GM23338 (cell line): ENCODE results near the gene WFS1. TPM values are rescaled to one million over a fixed set of nuclear protein-coding genes. Genes with fewer than 3 reads are reported as not detected.

Source experiments
- ATAC-seq: fragments of 200-7000 bp; cut with Tn5 transposase; 3 replicates; pipeline ENCODE4 v1.9.1; 2020
- DNase-seq: peaks from one replicate; pipeline ENCODE4 v3.0.0-alpha.2; 2015; ENCODE audit warnings: low spot score
- H2AFZ ChIP-seq: fragments of 200-600 bp; sonication (generic); 2 replicates; pipeline ENCODE4 v1.8.0; 2016; ENCODE audit warnings: antibody characterized with exemption, mild to moderate bottlenecking, moderate library complexity
- H3F3A ChIP-seq: fragments of 200-600 bp; sonication (generic); replicated peaks from 2 replicates; pipeline ENCODE4 v1.8.0; 2017; ENCODE audit warnings: antibody characterized with exemption, mixed run types, low read depth
- H3K27ac ChIP-seq: fragments of 200-600 bp; sonication (generic); 2 replicates; pipeline ENCODE4 v1.6.1; 2016; ENCODE audit warnings: low read depth
- H3K27me3 ChIP-seq: fragments of 200-600 bp; sonication (generic); 2 replicates; pipeline ENCODE4 v1.8.0; 2016; ENCODE audit warnings: mild to moderate bottlenecking, mixed run types, moderate library complexity; ENCODE audit not compliant: insufficient read depth
- H3K36me3 ChIP-seq: fragments of 200-600 bp; sonication (generic); 2 replicates; pipeline ENCODE4 v1.8.0; 2016; ENCODE audit warnings: mild to moderate bottlenecking; ENCODE audit not compliant: insufficient read depth
- H3K4me1 ChIP-seq: fragments of 200-600 bp; sonication (generic); 2 replicates; pipeline ENCODE4 v1.8.0; 2016; ENCODE audit warnings: mild to moderate bottlenecking, moderate library complexity; ENCODE audit not compliant: insufficient read depth
- H3K4me2 ChIP-seq: fragments of 200-600 bp; sonication (generic); 2 replicates; pipeline ENCODE4 v1.7.1; 2017; ENCODE audit warnings: mixed run types
- H3K4me3 ChIP-seq: fragments of 200-600 bp; sonication (generic); 2 replicates; pipeline ENCODE4 v1.6.1; 2016; ENCODE audit warnings: mixed run types
- H3K79me2 ChIP-seq: fragments of 200-600 bp; sonication (generic); replicated peaks from 2 replicates; pipeline ENCODE4 v1.8.0; 2017; ENCODE audit warnings: mild to moderate bottlenecking; ENCODE audit not compliant: insufficient read depth
- H3K9me2 ChIP-seq: fragments of 200-600 bp; sonication (generic); 2 replicates; pipeline ENCODE4 v1.8.0; 2017; ENCODE audit not compliant: insufficient read depth
- H4K20me1 ChIP-seq: fragments of 200-600 bp; sonication (generic); replicated peaks from 2 replicates; pipeline ENCODE4 v1.8.0; 2017; ENCODE audit warnings: mild to moderate bottlenecking; ENCODE audit not compliant: insufficient read depth
- H3K27ac Mint-ChIP-seq: 2 replicates; pipeline ENCODE4 v1.8.0; 2020; ENCODE audit warnings: inconsistent platforms, mild to moderate bottlenecking, moderate library complexity, mixed read lengths
- H3K27me3 Mint-ChIP-seq: 3 replicates; pipeline ENCODE4 v1.8.0; 2022; ENCODE audit warnings: low read depth, mild to moderate bottlenecking, moderate library complexity, mixed read lengths, inconsistent platforms; ENCODE audit not compliant: insufficient read depth, poor library complexity
- H3K36me3 Mint-ChIP-seq: 3 replicates; pipeline ENCODE4 v1.8.0; 2021; ENCODE audit warnings: low read depth, mild to moderate bottlenecking, inconsistent platforms, moderate library complexity, mixed read lengths
- H3K4me1 Mint-ChIP-seq: 3 replicates; pipeline ENCODE4 v1.8.0; 2020; ENCODE audit warnings: mild to moderate bottlenecking, inconsistent platforms, mixed read lengths
- H3K4me3 Mint-ChIP-seq: 3 replicates; pipeline ENCODE4 v1.8.0; 2021; ENCODE audit warnings: moderate library complexity, mild to moderate bottlenecking, inconsistent platforms, mixed read lengths
- H3K9me3 Mint-ChIP-seq: 3 replicates; pipeline ENCODE4 v1.8.0; 2020; ENCODE audit warnings: moderate library complexity, mild to moderate bottlenecking, inconsistent platforms, mixed read lengths
- CREB1 ChIP-seq: fragments of 250-450 bp; sonication (Bioruptor Pico); IDR thresholded peaks from 2 replicates; pipeline ENCODE4 v1.5.0; 2020; ENCODE audit warnings: low read depth, mild to moderate bottlenecking, moderate library complexity
- CTCF ChIP-seq, 2 experiments: fragments of 200-600 bp in 1 of 2; sonication (generic) in 1 of 2; conservative IDR thresholded peaks; 2 replicates each; pipeline versions ENCODE4 v1.5.1 to v1.6.1; 2016 to 2017; ENCODE audit warnings: antibody characterized with exemption in 2 of 2, low read depth in 2 of 2, mild to moderate bottlenecking in 2 of 2, moderate library complexity in 1 of 2
- EZH2 ChIP-seq: fragments of 200-600 bp; sonication (generic); IDR thresholded peaks from one replicate; pipeline ENCODE4 v1.8.0; 2017; ENCODE audit warnings: antibody characterized with exemption, mild to moderate bottlenecking, low read depth; ENCODE audit not compliant: unreplicated experiment
- EZH2phosphoT487 ChIP-seq: fragments of 200-600 bp; sonication (generic); IDR thresholded peaks from one replicate; pipeline ENCODE4 v1.8.1; 2018; ENCODE audit warnings: antibody characterized with exemption; ENCODE audit not compliant: unreplicated experiment
- JUNB ChIP-seq: IDR thresholded peaks from one replicate; pipeline ENCODE4 v1.6.1; 2016; ENCODE audit warnings: antibody characterized with exemption; ENCODE audit not compliant: unreplicated experiment
- NANOG ChIP-seq: IDR thresholded peaks from 2 replicates; pipeline ENCODE4 v1.6.1; 2016; ENCODE audit warnings: antibody characterized with exemption, borderline replicate concordance
- POLR2AphosphoS5 ChIP-seq: IDR thresholded peaks from 2 replicates; pipeline ENCODE4 v1.6.1; 2016; ENCODE audit warnings: antibody characterized with exemption, low read depth
- STAT1 ChIP-seq: IDR thresholded peaks from one replicate; pipeline ENCODE4 v1.6.1; 2016; ENCODE audit warnings: antibody characterized with exemption; ENCODE audit not compliant: unreplicated experiment
- ZNF114 ChIP-seq: fragments of 250-450 bp; sonication (Bioruptor Pico); IDR thresholded peaks from 2 replicates; pipeline ENCODE4 v1.5.0; 2020; ENCODE audit warnings: mild to moderate bottlenecking, moderate library complexity
- ZNF331 ChIP-seq: fragments of 250-450 bp; sonication (Bioruptor Pico); IDR thresholded peaks from 2 replicates; pipeline ENCODE4 v1.5.0; 2020; ENCODE audit warnings: low read depth, mild to moderate bottlenecking, moderate library complexity
- polyA plus RNA-seq: library from polyadenylated mRNA; unstranded; fragments of >200 nt; fragmentation: Nextera tagmentation; extraction: Ambion mirVana; gene quantifications from 2 replicates; pipeline ENCODE4 v1.2.1, GENCODE V29; 2016
- total RNA-seq: library from RNA; depleted of rRNA; stranded (reverse); fragments of >200 nt; shearing (Covaris generic); gene quantifications from 2 replicates; pipeline ENCODE4 v1.2.3, GENCODE V29; 2014
- TF ChIP-seq, protein P1 (sequence below): IDR thresholded peaks from one replicate; pipeline ENCODE4 v1.6.1; 2018; ENCODE audit warnings: antibody characterized with exemption; ENCODE audit not compliant: unreplicated experiment

The WFS1 gene
- total and polyA plus RNA-seq, 2 experiments from 2014 or later, result 24.7 to 45.4 TPM

GRCh38 chr4:6288871-6289270, 19.2 kb downstream of the WFS1 start (continued):
- TF ChIP-seq CTCF (conservative IDR thresholded peaks at IDR 0.05; ENCODE audit: low read depth in 2 of 2), result no peak

- Histone ChIP-seq H3K9me2 (no peaks in the 10 kb centered on the region), H2AFZ (no peak overlapping the region), H3K79me2 (no peaks in the 10 kb centered on the region), H3K27ac (no peak overlapping the region), H3K4me3 (no peak overlapping the region), H3K4me1 (no peaks in the 10 kb centered on the region), H3K4me2 (no peak overlapping the region), H4K20me1 (peaks cover 5% of the 10 kb centered on the region; the same call in 1 of the 2 replicates), H3K36me3 (0 out of 2 replicates have a peak, but pooled peaks cover 5% of the 10 kb centered on the region), H3F3A (no peaks in the 10 kb centered on the region), H3K27me3 (no peaks in the 10 kb centered on the region)
- TF ChIP-seq NANOG (no peak), STAT1 (no peak), ZNF331 (CRISPR knock-in tag) (no peak), CREB1 (no peak), JUNB (no peak)
- no peak for DNase-seq
- Mint-ChIP-seq H3K4me3 (no peak overlapping the region), H3K27me3 (peaks cover 4% of the 10 kb centered on the region), H3K36me3 (peaks cover 18% of the 10 kb centered on the region), H3K9me3 (no peaks in the 10 kb centered on the region), H3K27ac (no peak overlapping the region), H3K4me1 (no peaks in the 10 kb centered on the region)
- no peak for ATAC-seq
These were observed 20.6 kb downstream of the WFS1 start for GRCh38 chr4:6290256-6290655.

DNA sequence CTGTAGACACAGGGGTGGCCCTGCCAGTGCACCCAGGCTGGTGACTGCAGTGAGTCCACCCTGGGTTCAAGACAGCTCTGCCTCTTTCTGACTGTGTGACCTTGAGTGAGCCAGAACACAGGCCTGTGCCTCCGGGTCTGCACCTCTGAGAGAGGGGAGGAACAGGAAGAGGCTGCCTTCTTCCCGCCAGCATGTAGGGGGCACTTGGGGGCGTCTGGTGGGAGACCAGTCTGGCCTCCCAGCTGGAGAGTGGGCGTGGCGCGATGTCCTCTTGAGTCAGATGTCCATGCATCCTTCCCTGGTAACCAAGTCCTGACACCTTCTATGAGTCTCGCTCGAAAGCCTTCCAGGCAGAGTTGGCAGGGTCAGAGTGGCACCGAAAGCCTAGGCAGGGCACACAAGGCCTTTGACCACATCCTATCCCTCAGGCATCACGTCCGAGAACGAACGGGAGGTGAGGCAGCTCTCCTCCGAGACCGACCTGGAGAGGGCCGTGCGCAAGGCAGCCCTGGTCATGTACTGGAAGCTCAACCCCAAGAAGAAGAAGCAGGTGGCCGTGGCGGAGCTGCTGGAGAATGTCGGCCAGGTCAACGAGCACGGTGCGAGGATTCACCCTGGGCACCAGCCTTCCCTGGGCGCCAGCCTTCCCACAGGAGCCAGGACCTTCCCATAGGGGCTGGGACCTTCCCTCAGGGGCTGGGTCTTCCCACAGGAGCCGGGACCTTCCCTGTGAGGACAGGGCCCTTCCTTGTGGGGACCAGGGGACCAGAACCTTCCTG, 21.3 kb downstream of the WFS1 start:
- Histone ChIP-seq H3K27ac (no peak overlapping the region), H3K4me1 (no peaks in the 10 kb centered on the region), H3K4me2 (no peak overlapping the region), H3K79me2 (no peaks in the 10 kb centered on the region), H2AFZ (no peak overlapping the region), H3K9me2 (no peaks in the 10 kb centered on the region), H3F3A (no peaks in the 10 kb centered on the region), H3K36me3 (0 out of 2 replicates have a peak, but pooled peaks cover 5% of the 10 kb centered on the region), H4K20me1 (peaks cover 5% of the 10 kb centered on the region; the same call in 1 of the 2 replicates), H3K27me3 (no peaks in the 10 kb centered on the region), H3K4me3 (no peak overlapping the region)
- no peaks in the 10 kb centered on the region for H3K9me3 Mint-ChIP-seq
- ATAC-seq, result peak; percentile 72
- H3K27me3 Mint-ChIP-seq, result peaks cover 4% of the 10 kb centered on the region
- H3K27ac Mint-ChIP-seq, result no peak overlapping the region
- H3K36me3 Mint-ChIP-seq, result peaks cover 21% of the 10 kb centered on the region
- DNase-seq, result peak; percentile 32
- H3K4me1 Mint-ChIP-seq, result no peaks in the 10 kb centered on the region
- no peak overlapping the region for H3K4me3 Mint-ChIP-seq
- TF ChIP-seq CTCF (conservative IDR thresholded peaks at IDR 0.05; ENCODE audit: low read depth in 2 of 2) (no peak), POLR2AphosphoS5 (no peak), ZNF114 (CRISPR knock-in tag) (no peak), ZNF331 (CRISPR knock-in tag) (no peak), STAT1 (no peak), EZH2 (no peak), NANOG (no peak), CREB1 (no peak), EZH2phosphoT487 (no peak), JUNB (no peak)
- TF ChIP-seq, protein P1, sequence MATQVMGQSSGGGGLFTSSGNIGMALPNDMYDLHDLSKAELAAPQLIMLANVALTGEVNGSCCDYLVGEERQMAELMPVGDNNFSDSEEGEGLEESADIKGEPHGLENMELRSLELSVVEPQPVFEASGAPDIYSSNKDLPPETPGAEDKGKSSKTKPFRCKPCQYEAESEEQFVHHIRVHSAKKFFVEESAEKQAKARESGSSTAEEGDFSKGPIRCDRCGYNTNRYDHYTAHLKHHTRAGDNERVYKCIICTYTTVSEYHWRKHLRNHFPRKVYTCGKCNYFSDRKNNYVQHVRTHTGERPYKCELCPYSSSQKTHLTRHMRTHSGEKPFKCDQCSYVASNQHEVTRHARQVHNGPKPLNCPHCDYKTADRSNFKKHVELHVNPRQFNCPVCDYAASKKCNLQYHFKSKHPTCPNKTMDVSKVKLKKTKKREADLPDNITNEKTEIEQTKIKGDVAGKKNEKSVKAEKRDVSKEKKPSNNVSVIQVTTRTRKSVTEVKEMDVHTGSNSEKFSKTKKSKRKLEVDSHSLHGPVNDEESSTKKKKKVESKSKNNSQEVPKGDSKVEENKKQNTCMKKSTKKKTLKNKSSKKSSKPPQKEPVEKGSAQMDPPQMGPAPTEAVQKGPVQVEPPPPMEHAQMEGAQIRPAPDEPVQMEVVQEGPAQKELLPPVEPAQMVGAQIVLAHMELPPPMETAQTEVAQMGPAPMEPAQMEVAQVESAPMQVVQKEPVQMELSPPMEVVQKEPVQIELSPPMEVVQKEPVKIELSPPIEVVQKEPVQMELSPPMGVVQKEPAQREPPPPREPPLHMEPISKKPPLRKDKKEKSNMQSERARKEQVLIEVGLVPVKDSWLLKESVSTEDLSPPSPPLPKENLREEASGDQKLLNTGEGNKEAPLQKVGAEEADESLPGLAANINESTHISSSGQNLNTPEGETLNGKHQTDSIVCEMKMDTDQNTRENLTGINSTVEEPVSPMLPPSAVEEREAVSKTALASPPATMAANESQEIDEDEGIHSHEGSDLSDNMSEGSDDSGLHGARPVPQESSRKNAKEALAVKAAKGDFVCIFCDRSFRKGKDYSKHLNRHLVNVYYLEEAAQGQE, result no peak
